GM18909 (cell line): Measurements from ENCODE around the gene CLEC18A.
"Not testable (repeated sequence)": the region's sequence is repeated elsewhere in the genome, so short reads cannot be mapped to it uniquely, and the experiment has no call there.

Experiments used
- ATAC-seq: cut with Tn5 transposase; IDR thresholded peaks from one replicate; pipeline ENCODE4 v1.9.1; 2021; ENCODE audit warnings: mild to moderate bottlenecking; ENCODE audit not compliant: unreplicated experiment, poor library complexity

CLEC18A gene

GRCh38 chr16:70012354-70012753 lies 61.2 kb downstream of the CLEC18A start:
- ATAC-seq = not testable (repeated sequence)

- not testable (repeated sequence) for ATAC-seq
Observed at GRCh38 chr16:70012951-70013350, 61.8 kb downstream of the CLEC18A start.
